VCaP (cell line): ENCODE data around the gene POLR2F.

Experiments
- H3K27ac ChIP-seq: fragments of 450-650 bp; 2 replicates; pipeline ENCODE4 v1.5.1; 2017
- TF ChIP-seq, protein P1 (sequence below): fragments of 450-650 bp; conservative IDR thresholded peaks from 2 replicates; pipeline ENCODE4 v1.5.1; 2017; ENCODE audit warnings: mild to moderate bottlenecking, moderate library complexity

The POLR2F gene

DNA sequence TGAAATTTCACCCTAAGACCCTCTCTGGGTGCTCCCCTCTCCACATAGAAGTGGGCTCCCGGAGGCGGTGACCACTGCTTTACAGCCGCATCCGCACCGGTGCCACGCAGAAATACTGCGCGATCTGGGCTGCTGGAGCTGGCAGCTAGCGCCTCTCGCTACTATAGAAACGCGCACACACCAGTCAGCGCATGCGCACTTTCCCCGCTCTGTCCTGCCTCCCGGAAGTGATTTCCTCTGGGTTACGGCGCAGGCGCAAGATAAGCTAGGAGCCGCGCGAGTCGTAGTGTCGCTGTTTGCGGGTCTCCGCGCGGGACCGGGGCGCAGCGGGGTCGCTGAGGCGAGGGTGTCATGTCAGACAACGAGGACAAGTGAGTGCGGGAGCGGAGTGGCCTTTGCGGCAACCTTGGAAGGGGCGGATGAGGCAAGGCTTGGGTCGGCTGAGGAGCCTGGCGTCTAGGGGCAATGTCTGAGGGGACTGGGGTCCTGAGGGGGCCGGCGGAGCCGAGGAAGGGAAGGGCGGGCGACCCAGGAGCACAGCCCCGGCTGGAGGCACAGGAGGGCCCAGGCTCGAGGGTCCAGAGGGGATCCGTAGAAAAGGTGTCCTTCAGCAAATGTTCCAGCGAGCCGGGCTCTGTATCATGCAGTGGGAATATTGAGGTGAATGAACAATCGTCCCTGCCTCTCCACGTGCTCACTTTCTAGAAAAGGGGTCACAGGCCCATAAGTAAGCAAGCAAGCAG, at the start of gene POLR2F, which contains the start of gene C22orf23:
Gene POLR2F (plus strand): TSS at position 263 of the 743 bp plus-strand sequence. CDS start 89 bp downstream, at position 352.
Gene C22orf23 (minus strand): TSS at position 165 of the 743 bp plus-strand sequence. CDS start 452 bp downstream, outside the sequence.
- TF ChIP-seq, protein P1, sequence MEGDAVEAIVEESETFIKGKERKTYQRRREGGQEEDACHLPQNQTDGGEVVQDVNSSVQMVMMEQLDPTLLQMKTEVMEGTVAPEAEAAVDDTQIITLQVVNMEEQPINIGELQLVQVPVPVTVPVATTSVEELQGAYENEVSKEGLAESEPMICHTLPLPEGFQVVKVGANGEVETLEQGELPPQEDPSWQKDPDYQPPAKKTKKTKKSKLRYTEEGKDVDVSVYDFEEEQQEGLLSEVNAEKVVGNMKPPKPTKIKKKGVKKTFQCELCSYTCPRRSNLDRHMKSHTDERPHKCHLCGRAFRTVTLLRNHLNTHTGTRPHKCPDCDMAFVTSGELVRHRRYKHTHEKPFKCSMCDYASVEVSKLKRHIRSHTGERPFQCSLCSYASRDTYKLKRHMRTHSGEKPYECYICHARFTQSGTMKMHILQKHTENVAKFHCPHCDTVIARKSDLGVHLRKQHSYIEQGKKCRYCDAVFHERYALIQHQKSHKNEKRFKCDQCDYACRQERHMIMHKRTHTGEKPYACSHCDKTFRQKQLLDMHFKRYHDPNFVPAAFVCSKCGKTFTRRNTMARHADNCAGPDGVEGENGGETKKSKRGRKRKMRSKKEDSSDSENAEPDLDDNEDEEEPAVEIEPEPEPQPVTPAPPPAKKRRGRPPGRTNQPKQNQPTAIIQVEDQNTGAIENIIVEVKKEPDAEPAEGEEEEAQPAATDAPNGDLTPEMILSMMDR = no peak; the same call in 1 of the 2 replicates
- peak within 1 kb of the TSS; percentile 74; the same call in 1 of the 2 replicates for H3K27ac ChIP-seq

DNA sequence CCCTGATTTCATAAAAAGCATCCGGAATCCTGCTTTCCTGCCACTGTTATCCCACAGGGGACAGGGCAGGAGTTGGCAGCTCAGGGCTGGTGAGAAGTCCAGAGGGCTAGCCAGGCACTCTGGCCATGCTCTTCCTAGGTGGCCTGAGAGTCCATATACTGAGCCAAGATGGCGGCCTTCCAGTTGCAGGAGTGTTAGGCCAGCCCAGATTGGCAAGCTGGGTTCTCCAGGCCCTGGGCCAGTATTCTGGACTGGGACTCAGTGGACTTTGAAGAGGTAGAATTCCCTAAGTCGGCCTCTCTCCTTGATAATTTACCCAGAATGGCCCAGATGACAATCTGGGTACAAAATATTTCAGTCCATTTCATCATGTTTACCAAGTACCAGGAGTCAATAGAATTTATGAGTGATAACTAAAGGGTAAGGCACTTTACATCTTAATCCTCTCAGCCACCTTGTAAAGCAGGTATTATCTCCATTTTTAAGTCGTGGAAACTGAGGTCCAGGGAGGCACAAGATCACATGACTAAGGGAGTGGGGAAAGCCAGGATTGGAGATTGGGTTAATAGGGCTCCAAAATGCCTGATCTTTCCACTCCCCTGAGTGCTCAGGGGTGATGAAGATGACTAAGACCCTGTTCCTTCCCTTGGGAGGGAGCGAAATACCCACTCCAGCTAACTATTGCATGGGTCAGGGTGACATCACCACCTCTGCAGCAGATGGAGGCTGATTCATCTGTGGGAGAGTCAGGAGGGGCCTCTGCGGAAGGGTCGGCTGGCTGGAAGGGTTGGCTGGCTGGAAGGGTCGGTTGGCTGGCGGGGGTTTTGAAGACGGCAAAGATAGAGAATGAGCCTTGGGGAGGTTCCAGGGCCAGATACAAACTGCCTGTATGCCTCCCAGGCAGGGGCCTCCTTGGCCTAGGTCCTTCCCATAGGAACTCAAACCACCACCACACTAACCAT, 48.6 kb upstream of the POLR2F start:
- peak overlapping the region; percentile 85 for H3K27ac ChIP-seq

DNA sequence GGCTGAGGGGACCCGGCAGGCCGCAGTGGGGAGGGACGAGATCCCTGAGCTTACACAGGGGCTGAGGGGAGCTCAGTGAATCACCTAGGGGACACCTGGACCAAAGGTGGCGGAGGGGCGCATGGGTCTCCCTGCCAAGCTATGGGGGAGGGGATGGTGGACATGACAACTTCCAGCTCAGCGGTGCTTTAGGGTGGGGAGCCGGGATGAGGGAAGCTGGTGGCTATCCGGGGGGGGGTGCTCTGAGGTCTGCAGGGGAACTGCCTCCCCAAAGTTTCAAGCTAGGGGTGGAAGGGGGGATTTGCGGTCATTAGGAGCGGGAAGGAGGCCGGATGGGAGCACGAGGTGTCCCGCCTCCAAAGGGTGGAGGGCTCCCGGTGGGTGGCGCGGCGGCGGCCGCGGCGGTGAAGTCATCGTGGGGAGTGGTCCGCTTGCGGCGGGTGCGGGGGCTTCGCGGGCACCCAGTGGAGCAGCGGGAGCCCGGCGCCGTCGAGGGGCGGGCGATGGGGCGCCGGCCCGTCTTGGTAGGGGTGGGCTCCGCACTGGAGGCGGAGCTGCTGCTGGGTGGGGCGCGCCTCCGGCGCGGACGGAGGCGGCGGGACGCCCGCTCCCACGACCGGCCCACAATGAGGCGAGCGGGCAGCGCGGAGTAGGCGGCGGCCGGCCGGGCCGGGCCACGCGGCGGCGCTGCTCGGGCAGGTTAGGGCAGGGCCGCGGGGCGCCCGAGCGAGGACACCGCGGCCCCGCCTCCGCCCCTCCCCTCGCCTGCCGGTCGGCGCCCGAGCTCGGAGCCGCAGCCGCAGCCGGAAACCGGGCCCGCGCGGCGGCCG, 47.8 kb upstream of the POLR2F start, which contains the start of gene MICALL1:
Gene MICALL1 (plus strand): TSS at position 764 of the 830 bp plus-strand sequence. CDS start 126 bp downstream, outside the sequence.
- TF ChIP-seq, protein P1 = peak; percentile 68
- H3K27ac ChIP-seq = peak within 1 kb of the TSS; percentile 85

More for the DNA sequence above, 48.6 kb upstream of the POLR2F start:
- TF ChIP-seq, protein P1 = no peak

DNA sequence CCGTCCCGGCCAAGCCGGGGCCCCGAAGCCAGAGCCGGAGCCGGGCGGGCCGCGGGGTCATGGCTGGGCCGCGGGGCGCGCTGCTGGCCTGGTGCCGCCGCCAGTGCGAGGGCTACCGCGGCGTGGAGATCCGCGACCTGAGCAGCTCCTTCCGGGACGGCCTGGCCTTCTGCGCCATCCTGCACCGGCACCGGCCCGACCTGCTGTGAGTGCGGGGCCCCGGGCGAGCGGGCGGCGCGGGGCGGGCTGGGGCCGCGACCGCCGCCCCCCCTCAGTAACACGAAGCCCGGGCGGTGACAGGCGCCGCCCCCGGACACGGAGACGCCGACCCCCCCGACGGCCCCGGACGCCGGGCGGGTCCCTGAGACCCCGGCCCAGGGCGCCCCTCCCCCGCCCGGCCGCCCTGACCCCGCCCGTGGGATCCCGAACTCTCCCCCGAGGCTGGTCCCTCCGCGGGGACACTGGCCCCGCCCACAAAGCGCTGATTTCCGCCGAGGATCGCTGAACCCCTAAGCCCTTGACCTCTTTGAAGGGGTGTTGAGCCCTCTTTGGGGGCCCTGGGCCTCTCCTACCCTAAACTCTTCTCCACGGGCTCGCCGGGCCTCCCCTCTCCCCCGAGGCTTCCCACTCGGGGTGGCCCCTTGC, 47.0 kb upstream of the POLR2F start:
- TF ChIP-seq, protein P1 = peak; percentile 18; the same call in 1 of the 2 replicates
- H3K27ac ChIP-seq = peak overlapping the region; percentile 85

DNA sequence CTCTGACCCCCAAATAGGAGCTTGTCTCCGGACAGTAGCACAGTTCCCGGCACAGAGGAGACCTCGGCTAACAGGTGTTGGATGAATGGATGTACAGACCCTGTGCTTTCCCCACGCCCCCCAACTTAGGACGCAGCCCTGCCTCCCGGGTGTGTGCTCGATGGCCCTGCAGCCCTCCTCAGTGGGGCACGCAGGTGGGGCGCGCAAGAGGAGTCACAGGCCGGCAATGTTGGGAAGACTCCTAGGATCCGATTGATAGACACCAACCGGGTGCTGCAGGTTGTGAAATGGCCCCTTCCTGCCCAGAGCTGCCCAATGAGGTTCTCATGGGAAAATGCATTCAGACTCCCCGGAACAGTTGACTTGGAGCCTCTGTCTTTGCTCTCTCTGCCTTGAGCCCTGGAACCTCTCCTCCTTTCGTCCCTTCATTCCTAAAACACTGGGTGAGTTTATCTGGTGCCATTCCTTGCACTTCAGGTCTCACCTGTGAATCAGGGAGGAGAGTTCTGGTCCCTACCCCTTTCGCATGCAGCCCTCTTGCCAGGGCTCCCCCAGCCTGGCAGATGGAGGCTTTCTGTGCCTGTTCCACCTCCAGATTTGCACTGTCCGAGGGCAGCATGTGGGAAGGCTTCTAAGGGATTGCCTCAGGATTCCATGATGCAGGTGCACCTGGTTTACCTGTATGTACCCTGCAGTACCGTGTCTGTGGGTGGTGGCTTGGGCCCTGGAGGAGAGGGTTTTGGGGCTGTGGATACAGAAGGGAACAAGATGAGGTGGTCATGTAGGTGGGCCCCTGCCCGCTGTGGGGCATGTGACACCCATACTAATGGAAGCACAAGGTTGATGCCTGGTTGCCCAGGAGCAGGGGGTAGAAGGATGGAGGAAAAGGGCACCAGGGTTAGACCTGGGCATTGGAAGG, 46.2 kb upstream of the POLR2F start:
- TF ChIP-seq, protein P1 = no peak
- peak overlapping the region; percentile 85; the same call in 1 of the 2 replicates for H3K27ac ChIP-seq

DNA sequence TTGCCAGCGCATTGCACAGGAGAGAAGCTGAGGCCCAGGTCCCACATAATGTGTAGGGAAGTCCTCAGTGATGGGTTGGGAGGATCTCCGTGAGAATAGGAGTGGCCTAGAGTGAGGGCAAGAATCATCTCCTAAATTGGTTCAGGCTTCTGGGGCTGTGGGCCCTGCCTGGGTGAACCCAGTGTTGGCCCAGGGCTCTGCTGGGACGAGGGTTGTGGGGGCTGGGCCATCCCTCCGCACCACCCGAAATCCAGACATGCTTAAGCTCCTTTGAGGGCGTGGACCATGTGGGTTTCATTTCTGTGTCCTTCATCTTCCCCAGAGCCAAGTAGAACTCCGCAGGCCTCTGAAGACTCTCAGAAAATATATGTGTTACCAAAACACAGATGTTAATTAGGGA, 43.7 kb upstream of the POLR2F start:
- no peak overlapping the region for H3K27ac ChIP-seq
- TF ChIP-seq, protein P1 = no peak
